ENCODE data around the gene DPH6. TPM values are rescaled to one million over a fixed set of nuclear protein-coding genes. Genes with fewer than 3 reads are reported as not detected.
"Not testable (repeated sequence)": the region's sequence is repeated elsewhere in the genome, so short reads cannot be mapped to it uniquely, and the experiment has no call there.

Gene DPH6
- 10 to 100 TPM; 14.8 to 15.3 TPM for total RNA-seq

GRCh38 chr15:35545824-35546510 lies at the start of gene DPH6:
Gene DPH6, minus strand, starts transcription at chr15:35546165. Its CDS starts 24 bp downstream, at chr15:35546141.
- H3K27me3 ChIP-seq, result no peaks in the 10 kb centered on the region
- no peaks in the 10 kb centered on the region for H3K36me3 ChIP-seq
- intact Hi-C loops (cut with DNase I), result loop anchor here (10.0 kb wide), 2 partner anchors 119 to 189 kb away; no protein-coding TSS in a partner anchor
- peak within 1 kb of the TSS; percentile 94 to 96 for H3K9ac ChIP-seq (ENCODE audit: low read depth in 2 of 2, low read length in 2 of 2)
- no peaks in the 10 kb centered on the region for H3K9me3 ChIP-seq
- peak; percentile 80 for DNase-seq
- peak within 1 kb of the TSS; percentile 97 for H3K27ac ChIP-seq
- peak within 1 kb of the TSS; percentile 69 for H3K4me3 ChIP-seq
- no peaks in the 10 kb centered on the region for H3K4me1 ChIP-seq
- TF ChIP-seq CTCF (IDR thresholded peaks at IDR 0.05), result no peak

DNA sequence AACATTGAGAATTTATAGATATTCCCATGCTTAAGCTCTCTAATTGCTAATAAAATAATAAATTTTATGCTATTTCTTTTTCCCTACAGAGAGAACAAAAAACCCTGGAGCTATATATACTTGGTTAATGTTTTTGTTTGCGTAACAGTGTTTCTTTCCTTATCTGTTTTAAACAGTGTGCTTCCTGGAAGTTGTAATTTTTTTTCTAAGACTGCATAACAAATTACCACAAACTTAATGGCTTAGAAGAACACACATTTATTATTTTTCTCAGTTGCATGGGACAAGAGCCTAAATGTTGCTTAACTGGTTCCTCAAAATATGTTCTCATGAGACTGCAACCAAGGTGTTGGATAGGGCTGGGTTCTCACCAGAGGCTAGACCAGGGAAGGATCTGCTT lies 49.7 kb upstream of the DPH6 start:
- Histone ChIP-seq H3K4me1 (no peaks in the 10 kb centered on the region), H3K27me3 (no peaks in the 10 kb centered on the region), H3K9me3 (no peaks in the 10 kb centered on the region), H3K4me3 (no peak overlapping the region), H3K36me3 (no peaks in the 10 kb centered on the region), H3K27ac (no peak overlapping the region), H3K9ac (ENCODE audit: low read depth in 2 of 2, low read length in 2 of 2) (no peak overlapping the region)
- no peak for DNase-seq
- intact Hi-C loops (cut with DNase I), result no loop called here
- no peak for TF ChIP-seq CTCF (IDR thresholded peaks at IDR 0.05)

GRCh38 chr15:35591987-35592386 lies 46.0 kb upstream of the DPH6 start:
- H3K9ac ChIP-seq (ENCODE audit: low read depth in 2 of 2, low read length in 2 of 2); DNase-seq; intact Hi-C loops (cut with DNase I); H3K27ac ChIP-seq; H3K9me3 ChIP-seq; H3K4me1 ChIP-seq; H3K36me3 ChIP-seq; H3K4me3 ChIP-seq; H3K27me3 ChIP-seq: not testable (repeated sequence)

DNA sequence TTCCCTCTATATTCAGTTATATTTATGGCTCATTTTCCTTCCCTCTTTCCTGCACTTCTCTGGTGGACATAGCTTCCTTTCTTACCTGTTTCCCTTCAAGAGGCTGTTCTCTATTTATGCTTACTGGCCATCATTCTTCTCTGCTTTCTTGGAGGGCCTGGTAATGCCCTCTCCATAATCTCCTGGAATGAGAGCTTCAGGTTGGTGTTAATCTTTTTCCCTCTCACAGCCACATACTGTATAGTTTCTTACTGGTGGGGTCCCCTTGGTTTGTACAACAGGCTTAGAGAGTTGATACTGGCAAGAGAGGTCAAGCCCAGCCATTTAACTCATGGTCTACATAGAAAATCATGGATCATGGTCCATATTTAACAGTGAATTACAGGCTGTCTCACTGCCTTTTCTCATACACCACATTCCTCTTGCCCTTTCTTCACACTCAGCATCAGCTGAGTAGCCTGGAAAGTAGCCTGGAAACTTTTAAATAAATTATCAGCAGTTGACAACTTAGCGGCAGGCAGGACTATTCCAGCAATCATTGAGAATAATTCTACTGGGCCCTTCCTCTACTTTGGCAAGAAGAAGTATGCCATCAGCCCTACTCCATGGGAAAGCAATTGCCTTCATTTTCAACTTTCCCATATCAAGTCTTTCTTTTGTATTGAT lies 38.0 kb upstream of the DPH6 start:
- no peak overlapping the region for H3K4me3 ChIP-seq
- no peak for DNase-seq
- H3K9ac ChIP-seq (ENCODE audit: low read depth in 2 of 2, low read length in 2 of 2), result no peak overlapping the region
- intact Hi-C loops (cut with DNase I), result no loop called here
- no peaks in the 10 kb centered on the region for H3K4me1 ChIP-seq
- no peaks in the 10 kb centered on the region for H3K27me3 ChIP-seq
- H3K36me3 ChIP-seq, result no peaks in the 10 kb centered on the region
- H3K27ac ChIP-seq, result no peak overlapping the region
- H3K9me3 ChIP-seq, result no peaks in the 10 kb centered on the region
- no peak for TF ChIP-seq CTCF (IDR thresholded peaks at IDR 0.05)

DNA sequence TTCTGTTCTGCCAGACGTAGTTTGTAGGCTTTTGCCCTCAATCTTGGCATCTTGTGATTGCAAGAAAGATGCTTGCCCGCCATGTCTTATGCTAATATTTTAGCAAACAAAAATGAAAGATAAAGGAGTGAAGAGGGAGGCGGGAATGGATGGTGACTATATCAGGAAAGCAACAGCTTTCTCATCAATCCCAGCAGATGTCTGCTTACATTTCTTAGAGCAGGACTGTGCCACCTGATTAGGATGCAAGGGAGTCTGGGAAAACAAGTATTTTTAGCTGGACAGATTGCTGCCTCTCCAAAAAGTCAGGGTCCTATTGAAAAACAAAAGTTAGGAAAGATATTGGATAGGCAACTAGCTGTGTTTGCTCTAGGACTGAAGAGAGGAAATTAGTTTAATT lies 34.6 kb upstream of the DPH6 start:
- Histone ChIP-seq H3K27me3 (no peaks in the 10 kb centered on the region), H3K4me1 (no peaks in the 10 kb centered on the region), H3K36me3 (no peaks in the 10 kb centered on the region), H3K9me3 (no peaks in the 10 kb centered on the region), H3K27ac (no peak overlapping the region), H3K9ac (ENCODE audit: low read depth in 2 of 2, low read length in 2 of 2) (no peak overlapping the region), H3K4me3 (no peak overlapping the region)
- TF ChIP-seq CTCF (IDR thresholded peaks at IDR 0.05), result no peak
- intact Hi-C loops (cut with DNase I), result no loop called here
- DNase-seq, result no peak

DNA sequence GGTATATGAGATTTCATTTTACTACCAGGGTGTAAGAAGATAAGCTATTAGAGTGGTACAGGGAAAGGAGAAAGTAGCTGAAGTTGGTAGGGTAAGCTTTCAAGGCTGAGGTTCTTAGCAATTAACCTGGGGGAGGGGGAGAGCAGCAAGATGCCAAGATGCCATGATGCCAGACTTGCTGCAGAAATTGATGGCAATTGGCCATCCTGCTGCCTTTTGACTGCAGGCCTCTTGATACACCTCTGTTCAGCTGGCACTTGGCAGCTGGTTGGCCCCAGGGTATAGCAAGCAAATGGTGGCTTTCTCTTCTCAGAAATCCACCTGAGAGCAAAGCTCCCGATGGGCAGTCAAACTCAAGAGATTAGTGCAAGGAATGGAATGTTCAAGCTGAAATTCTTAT lies 21.4 kb upstream of the DPH6 start:
- Histone ChIP-seq H3K27me3 (no peaks in the 10 kb centered on the region), H3K4me1 (no peaks in the 10 kb centered on the region), H3K27ac (no peak overlapping the region), H3K9ac (ENCODE audit: low read depth in 2 of 2, low read length in 2 of 2) (no peak overlapping the region), H3K4me3 (no peak overlapping the region), H3K36me3 (no peaks in the 10 kb centered on the region), H3K9me3 (no peaks in the 10 kb centered on the region)
- DNase-seq, result no peak
- no peak for TF ChIP-seq CTCF (IDR thresholded peaks at IDR 0.05)
- intact Hi-C loops (cut with DNase I), result no loop called here
